Epithelial cell of prostate (primary cell): ENCODE measurements around the gene ASB4.

Experiments
- DNase-seq: peaks from one replicate; pipeline ENCODE4 v3.0.0-alpha.2; 2011; ENCODE audit warnings: low read depth, low spot score
- H3K27ac ChIP-seq: fragments of 450-650 bp; 2 replicates; pipeline ENCODE4 v1.5.1; 2017; ENCODE audit warnings: mild to moderate bottlenecking

Gene ASB4

DNA sequence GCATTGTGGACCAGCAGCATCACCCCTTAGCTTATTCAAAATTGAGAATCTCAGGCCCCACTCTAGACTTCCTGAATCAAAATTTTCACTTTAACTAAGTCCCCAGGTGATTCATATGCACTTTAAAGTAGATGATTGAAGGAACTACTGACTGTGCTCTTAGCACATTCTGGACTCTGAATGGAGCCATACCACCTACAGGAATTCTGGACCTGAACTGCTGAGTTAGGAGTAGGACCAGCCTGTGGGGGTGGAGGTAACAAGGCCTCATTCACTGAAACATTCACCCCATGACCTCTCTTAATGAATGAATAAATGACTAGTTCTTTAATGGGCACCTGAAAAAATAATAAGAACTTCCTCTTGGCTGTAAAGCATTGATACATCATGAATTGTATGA, 103.3 kb downstream of the ASB4 start:
- H3K27ac ChIP-seq, result no peak overlapping the region
- DNase-seq, result no peak

- H3K27ac ChIP-seq, result no peak overlapping the region
- DNase-seq, result no peak
Measured at GRCh38 chr7:95589766-95590165, 104.0 kb downstream of the ASB4 start.
